SU-DHL-6 (cell line): ENCODE results near the gene CMKLR1.

Source experiments
- EZH2phosphoT487 ChIP-seq: fragments of 200-600 bp; sonication (generic), shearing (Covaris generic); conservative IDR thresholded peaks from 2 replicates; pipeline ENCODE4 v1.6.1; 2018; ENCODE audit warnings: mild to moderate bottlenecking, antibody characterized with exemption, low read length, moderate library complexity, mixed read lengths
- TF ChIP-seq, protein P1 (sequence below): fragments of 200-600 bp; sonication (generic); IDR thresholded peaks from one replicate; pipeline ENCODE4 v1.5.1; 2017; ENCODE audit warnings: antibody characterized with exemption, mild to moderate bottlenecking, low read length, moderate library complexity; ENCODE audit not compliant: insufficient read depth, poor library complexity, severe bottlenecking

DNA sequence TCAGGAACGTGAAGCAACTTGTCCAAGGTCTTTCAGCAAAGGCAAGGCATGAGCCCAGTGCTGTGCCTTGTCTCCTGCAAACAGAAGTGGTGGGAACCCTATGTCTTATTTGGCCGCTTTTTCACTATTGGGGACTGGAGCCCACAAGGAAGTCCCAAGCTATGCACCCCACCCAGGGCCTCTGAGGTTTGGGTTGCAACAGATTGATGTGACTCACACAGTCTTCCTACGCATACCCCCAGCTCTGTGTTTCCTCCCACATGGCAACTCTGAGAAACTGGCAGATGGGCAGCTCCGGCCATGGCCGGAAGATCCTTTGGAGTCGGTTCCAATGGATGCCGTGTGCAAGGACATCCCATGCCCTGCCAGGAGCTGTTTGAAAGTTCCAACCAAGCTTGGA lies 28.3 kb upstream of the CMKLR1 start:
- TF ChIP-seq, protein P1, sequence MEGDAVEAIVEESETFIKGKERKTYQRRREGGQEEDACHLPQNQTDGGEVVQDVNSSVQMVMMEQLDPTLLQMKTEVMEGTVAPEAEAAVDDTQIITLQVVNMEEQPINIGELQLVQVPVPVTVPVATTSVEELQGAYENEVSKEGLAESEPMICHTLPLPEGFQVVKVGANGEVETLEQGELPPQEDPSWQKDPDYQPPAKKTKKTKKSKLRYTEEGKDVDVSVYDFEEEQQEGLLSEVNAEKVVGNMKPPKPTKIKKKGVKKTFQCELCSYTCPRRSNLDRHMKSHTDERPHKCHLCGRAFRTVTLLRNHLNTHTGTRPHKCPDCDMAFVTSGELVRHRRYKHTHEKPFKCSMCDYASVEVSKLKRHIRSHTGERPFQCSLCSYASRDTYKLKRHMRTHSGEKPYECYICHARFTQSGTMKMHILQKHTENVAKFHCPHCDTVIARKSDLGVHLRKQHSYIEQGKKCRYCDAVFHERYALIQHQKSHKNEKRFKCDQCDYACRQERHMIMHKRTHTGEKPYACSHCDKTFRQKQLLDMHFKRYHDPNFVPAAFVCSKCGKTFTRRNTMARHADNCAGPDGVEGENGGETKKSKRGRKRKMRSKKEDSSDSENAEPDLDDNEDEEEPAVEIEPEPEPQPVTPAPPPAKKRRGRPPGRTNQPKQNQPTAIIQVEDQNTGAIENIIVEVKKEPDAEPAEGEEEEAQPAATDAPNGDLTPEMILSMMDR = no peak
- TF ChIP-seq EZH2phosphoT487 = no peak
